HUDEP-2 (cell line): ENCODE results near the gene FBXW11.
"Not testable (repeated sequence)": the region's sequence is repeated elsewhere in the genome, so short reads cannot be mapped to it uniquely, and the experiment has no call there.

Experiments used
- DNase-seq, 76 experiments: peaks; one replicate each; lab custom pipeline; 2025; ENCODE audit not compliant: unreplicated experiment in 76 of 76; lab: John Stamatoyannopoulos, UW

FBXW11 gene

DNA sequence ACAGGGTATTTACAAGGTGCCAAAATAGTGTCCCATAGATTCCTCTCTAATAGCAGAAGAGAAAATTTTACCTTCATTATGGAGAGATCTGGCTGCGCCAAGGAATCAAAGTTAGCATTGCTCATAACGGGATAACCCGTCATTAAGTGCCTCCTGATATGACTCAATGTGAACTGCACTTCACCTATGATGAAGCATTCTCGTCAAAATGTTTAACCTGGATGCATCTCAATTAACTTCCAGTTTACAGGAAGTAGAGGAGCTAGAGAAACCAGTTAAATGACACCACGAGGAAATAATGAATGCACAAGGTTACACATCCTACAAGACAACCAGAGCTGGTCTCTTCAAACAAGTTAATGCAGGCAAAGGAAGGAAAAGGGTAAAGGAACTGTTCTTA lies 17.2 kb downstream of the FBXW11 start:
- DNase-seq, result no peak

- DNase-seq, result no peak
Observed at GRCh38 chr5:171986772-171987171, 19.7 kb downstream of the FBXW11 start.

GRCh38 chr5:171984748-171985419 lies 21.6 kb downstream of the FBXW11 start:
- DNase-seq, result no peak

DNA sequence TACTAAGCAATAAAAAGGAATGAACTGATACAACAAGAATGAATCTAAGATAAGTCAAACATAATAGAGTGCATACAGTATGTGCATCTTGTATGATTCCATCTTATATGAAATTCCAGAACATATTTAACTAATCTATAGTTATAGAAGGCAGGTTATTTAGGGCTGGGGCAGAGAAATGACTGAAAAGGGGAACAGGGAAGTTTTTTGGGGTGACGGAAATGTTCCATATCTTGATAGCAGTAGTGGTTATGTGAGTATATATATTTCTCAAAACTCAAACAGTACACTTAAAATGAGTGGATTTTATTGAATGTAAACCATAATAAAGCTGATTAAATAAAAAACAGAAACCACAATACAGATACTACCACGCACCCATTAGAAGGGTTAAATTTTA lies 24.6 kb downstream of the FBXW11 start:
- no peak for DNase-seq

DNA sequence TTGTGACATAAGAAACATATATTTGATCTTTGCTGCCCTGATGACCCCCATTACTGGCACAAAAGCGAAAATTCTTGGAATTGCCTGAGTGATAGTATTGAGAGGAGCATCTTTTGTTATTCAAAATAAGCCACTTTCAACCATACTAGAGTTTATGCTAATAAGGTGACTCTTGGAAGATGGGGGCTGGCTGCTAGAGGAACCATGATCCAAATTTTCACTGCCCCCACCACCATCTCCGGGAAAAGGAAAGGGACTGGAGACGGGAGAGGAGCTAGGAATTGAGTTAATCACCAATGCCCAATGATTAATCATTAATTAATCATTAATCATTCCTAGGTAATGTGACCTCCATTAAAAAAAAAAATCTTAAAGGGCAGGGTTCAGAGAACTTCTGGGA lies 25.6 kb downstream of the FBXW11 start:
- DNase-seq, result no peak

DNA sequence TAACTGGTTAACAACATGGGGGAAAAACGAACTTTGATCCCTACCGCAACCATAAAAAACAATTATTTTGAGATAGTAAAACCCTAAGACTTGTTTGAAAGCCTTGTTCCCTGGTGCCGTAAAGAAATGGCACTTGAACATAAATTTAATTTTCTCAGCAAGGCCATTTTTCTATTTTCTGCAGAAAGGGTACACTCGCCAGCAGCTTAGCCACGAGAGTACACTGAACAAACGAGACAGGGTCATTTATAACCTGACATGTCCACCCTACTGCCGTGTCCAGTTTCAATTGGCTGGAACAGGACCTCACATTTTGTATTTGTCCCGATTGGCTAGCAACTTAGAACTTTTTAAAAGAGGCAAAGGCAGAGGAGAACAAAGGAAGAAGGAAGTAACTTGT lies 26.8 kb downstream of the FBXW11 start:
- DNase-seq, result no peak

DNA sequence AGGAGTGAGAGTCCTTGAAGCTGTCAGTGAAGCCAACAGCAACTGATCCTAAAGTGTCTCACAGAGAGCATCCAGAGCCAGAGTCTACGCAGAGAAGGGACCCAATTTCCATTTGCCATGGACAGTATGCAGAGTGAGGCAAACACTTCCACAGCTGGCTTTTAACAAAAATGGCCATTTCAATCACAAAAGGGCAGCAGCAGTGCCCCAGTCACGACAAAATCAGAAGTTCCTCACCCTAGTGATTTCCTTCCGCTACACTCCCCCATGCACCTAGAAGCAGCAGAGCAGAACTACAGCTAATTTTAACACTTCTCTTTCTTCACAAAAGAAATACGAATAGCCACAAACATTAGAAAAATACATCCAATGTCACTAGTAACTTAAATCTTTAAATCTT lies 27.9 kb downstream of the FBXW11 start:
- DNase-seq, result no peak

- no peak for DNase-seq
Observed at GRCh38 chr5:171978016-171978415, 28.4 kb downstream of the FBXW11 start.

DNA sequence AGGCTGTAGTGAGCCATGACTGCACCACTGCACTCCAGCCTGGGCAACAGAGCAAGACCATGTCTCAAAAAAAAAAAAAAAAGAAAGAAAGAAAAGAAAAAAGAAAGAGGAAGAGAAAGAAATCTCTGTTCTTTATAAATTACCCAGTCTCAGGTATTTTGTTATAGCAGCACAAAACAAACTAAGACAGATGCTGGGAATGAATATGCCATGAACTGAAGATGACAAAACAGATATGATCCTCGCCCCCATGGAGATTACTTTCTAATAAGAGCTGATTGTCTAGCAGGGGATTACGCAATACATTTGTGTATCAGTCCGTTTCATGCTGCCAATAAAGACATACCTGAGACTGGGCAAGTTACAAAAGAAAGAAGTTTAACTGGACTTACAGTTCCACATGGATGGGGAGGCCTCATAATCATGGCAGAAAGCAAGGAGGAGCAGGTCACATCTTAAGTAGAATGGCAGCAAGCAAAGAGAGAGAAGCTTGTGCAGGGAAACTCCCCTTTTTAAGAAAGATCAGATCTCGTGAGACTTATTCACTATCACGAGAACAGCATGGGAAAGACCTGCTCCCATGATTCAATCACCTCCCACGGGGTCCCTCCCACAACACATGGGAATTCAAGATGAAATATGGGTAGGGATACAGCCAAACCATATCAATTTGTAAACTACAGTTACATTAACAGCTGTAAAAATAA lies 29.0 kb downstream of the FBXW11 start:
- DNase-seq, result not testable (repeated sequence)

DNA sequence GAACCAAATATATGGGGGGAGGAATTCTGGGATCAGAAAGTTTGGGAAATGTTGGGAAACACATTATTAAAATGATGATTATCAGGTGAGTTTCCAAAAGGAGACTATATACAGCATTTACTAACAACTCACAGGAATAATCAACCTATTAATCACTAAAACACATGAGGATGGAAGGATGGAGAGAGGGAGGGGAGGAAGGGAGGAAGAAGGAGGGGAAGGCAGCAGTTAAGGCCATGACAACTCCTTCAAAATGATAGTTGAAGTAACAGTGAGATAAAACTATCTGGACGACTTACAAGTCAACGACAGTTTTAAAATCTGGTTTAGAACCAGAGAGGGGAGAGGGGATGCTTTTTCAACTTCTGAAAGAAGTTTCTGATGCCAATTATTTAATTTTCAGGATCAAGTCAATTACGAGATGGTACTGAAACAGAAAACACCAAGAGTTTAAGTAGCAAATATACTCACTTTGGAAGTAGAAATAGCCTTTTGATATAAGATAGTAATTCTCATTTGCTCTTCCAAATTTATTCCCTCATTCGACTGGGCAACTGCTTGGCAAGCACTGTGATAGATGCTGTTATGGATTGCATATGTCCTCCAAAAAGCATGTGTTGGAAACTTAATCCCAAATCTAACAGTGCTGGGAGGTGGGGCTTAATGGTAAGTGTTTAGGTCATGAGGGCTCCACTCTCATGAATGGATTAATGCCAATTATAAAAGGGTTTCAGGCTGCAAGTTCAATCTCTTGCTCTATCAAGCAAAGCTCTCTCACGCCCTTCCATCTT lies 30.4 kb downstream of the FBXW11 start:
- no peak for DNase-seq

DNA sequence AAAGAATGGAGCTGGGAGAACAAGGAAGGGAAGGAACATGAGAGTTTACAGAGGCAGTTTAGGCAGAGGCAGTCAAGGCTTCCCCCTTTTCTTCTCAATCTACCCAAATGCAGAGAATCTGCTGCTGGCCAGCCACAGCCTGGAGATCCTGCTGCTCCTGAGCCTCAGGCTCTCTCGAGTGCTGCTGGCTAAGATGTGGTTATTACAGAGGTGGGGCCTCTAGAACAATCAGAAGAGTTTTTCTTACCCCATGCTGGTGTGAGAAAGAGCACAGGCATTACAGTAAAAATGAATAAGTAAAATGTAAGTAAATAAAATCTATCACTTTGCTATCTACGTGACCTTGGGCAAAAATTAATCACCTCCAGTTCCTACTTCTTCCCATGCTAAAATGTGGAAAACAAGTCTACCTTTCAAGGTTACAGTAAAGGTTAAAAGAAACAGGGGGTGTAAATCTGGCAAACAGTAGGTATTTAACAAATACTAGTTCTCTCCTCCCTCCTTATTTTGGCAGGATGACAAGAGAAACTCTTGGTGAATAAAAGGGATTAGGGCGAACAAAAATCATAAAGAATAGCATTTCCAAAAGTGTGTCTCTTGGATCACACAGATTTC lies 31.1 kb downstream of the FBXW11 start:
- DNase-seq, result no peak

DNA sequence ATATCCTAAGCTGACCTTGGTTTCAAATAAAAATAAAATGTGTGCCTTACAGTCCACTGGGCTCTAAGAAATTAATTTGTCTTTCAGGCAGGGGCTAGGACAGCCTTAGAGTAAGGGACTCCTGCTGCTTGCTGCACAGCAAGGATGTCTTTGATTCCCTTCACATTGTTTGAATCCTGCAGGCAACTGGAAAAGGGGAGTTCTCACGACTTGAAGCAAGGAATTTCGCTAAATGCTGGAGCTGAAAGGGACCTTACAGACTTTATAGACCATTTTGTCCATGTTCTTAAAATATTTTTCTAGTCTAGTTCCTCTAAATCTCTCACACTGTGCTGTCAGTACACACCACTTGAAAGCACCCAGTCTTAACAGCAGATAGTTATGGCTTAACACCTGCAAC lies 35.6 kb downstream of the FBXW11 start:
- no peak for DNase-seq

- no peak for DNase-seq
Observed at GRCh38 chr5:171969288-171969880, 37.1 kb downstream of the FBXW11 start.

DNA sequence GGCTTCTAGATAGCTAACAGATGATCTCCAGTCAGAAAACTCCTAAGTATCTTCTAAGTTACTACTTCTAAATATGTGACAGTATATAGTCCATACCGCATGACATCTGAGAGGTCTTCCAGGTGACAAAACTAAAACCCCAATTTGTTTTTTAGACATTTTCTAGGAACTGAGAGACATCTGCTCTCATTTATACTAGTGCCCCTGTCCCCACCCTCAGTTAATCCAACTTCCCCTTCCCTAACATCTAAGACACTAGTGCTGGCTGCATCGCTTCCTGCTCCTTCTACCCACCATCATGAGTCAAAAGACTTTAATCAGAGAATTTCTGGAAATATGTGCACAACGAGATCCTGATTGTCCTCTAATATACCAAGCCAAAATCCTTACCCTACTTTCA lies 37.9 kb downstream of the FBXW11 start:
- no peak for DNase-seq

DNA sequence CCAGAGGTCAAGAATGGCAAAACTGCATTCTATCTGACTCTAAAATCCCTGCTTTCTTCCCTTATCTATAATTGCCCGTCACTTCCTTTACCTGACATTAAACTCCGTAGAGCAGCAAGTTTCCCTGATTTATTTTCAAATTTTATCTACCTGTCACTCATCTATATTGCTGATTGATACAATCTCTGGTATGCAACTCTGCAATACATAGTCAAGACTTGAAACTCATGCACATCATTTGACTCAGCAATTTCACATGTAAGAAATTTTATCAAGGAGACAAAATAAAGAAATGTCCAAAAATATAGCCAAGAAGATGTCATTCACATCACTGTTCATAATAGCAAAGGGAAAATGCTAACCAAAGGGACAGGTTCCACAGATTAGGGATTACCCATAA lies 39.5 kb downstream of the FBXW11 start:
- DNase-seq, result no peak

- DNase-seq, result no peak
Observed at GRCh38 chr5:171966270-171966669, 40.2 kb downstream of the FBXW11 start.

- DNase-seq, result peak in 1 of 76 experiments; percentile 4
Observed at GRCh38 chr5:171965745-171966144, 40.7 kb downstream of the FBXW11 start.

DNA sequence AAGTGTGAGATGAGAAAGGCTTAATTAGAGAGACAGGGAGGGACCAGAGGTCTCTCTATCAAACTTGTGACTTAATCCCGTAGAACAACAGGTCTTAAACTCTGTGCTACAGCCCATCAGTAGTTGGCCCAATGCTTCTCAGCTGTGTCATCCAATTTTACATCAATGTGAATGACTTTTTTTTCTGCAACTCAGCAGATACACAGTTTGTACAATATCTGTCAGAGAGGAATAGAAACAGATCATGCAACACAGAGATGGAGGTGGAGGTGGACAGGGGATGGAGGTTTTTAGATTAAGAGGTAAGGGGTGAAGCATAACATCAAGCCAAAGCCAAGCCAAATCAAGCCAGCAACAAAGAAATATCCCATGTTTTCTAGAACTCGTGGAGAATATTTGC lies 43.0 kb downstream of the FBXW11 start:
- DNase-seq, result no peak

- no peak for DNase-seq
Observed at GRCh38 chr5:171961117-171961516, 45.3 kb downstream of the FBXW11 start.

- DNase-seq, result no peak
Observed at GRCh38 chr5:171957591-171958251, 48.7 kb downstream of the FBXW11 start.
